K562 (cell line): ENCODE results near the gene MBP. TPM values are rescaled to one million over a fixed set of nuclear protein-coding genes. Genes with fewer than 3 reads are reported as not detected.

ENCODE experiments used
- ATF3 ChIP-seq, 2 experiments: fragments of 450-650 bp in 1 of 2; sonication (generic) in 1 of 2; formaldehyde crosslinking in 1 of 2; IDR thresholded peaks in 1 of 2; conservative IDR thresholded peaks in 1 of 2; 2 replicates each; pipeline versions ENCODE4 v1.6.1 to v1.8.1; 2016 to 2023; ENCODE audit warnings: mild to moderate bottlenecking in 2 of 2, moderate library complexity in 2 of 2, inconsistent platforms in 1 of 2, missing genetic modification reagents in 1 of 2
- CC2D1A ChIP-seq: fragments of 450-650 bp; IDR thresholded peaks from 2 replicates; pipeline ENCODE4 v1.6.1; 2017; ENCODE audit warnings: mild to moderate bottlenecking
- KAT7 ChIP-seq: sonication (generic); formaldehyde crosslinking; IDR thresholded peaks from 2 replicates; pipeline ENCODE4 v1.8.0; 2022; ENCODE audit warnings: missing genetic modification reagents, mild to moderate bottlenecking, borderline replicate concordance
- KLF1 ChIP-seq: fragments of 450-650 bp; IDR thresholded peaks from 2 replicates; pipeline ENCODE4 v1.6.1; 2016; ENCODE audit warnings: missing genetic modification characterization, missing compliant biosample characterization
- NR3C1 ChIP-seq: sonication (generic); formaldehyde crosslinking; IDR thresholded peaks from 2 replicates; pipeline ENCODE4 v1.8.1; 2022; ENCODE audit warnings: missing genetic modification reagents
- RB1 ChIP-seq: fragments of 450-650 bp; IDR thresholded peaks from 2 replicates; pipeline ENCODE4 v1.6.1; 2017; ENCODE audit warnings: low read depth, mild to moderate bottlenecking
- ZNF134 ChIP-seq: fragments of 250-450 bp; sonication (Bioruptor Pico); conservative IDR thresholded peaks from 2 replicates; pipeline ENCODE4 v1.4.0; 2020
- ZNF431 ChIP-seq: sonication (generic); formaldehyde crosslinking; IDR thresholded peaks from 2 replicates; pipeline ENCODE4 v1.8.0; 2022; ENCODE audit warnings: mild to moderate bottlenecking, missing genetic modification reagents
- ZNF644 ChIP-seq: fragments of 200-800 bp; sonication (Bioruptor generic); IDR thresholded peaks from 2 replicates; pipeline ENCODE4 v1.6.1; 2016; ENCODE audit warnings: low read depth, missing genetic modification characterization, missing compliant biosample characterization
- polyA plus RNA-seq, 8 experiments: library from polyadenylated mRNA; depleted of rRNA in 4 of 8; stranded (reverse) in 5 of 8; unstranded in 3 of 8; fragments of >200 nt; fragmentation: Nextera tagmentation in 2 of 8; fragmentation: Illumina TruSeq in 1 of 8; extraction: Ambion mirVana in 2 of 8; extraction: Trizol in 1 of 8; gene quantifications; 2 replicates each; pipeline versions ENCODE4 v1.2.1 to v1.2.3, GENCODE V29; 2011 to 2014; ENCODE audit warnings: inconsistent platforms in 1 of 8, missing spikeins in 1 of 8
- total RNA-seq, 7 experiments: library from RNA; depleted of rRNA in 6 of 7; stranded (reverse); fragments of >200 nt in 6 of 7; fragmentation: Illumina TruSeq in 2 of 7; extraction: Trizol in 2 of 7; gene quantifications; 2 replicates each; pipeline versions ENCODE4 v1.2.1 to v1.2.3, GENCODE V29; 2011 to 2021; ENCODE audit warnings: low replicate concordance in 1 of 7
- TF ChIP-seq, protein P1 (sequence below): fragments of 200-800 bp; sonication (Bioruptor generic); IDR thresholded peaks from 2 replicates; pipeline ENCODE4 v1.6.1; 2016; ENCODE audit warnings: missing genetic modification characterization, missing compliant biosample characterization
- TF ChIP-seq, protein P2 (sequence below): sonication (generic); formaldehyde crosslinking; IDR thresholded peaks from 2 replicates; pipeline ENCODE4 v1.8.0; 2023; ENCODE audit warnings: mild to moderate bottlenecking, missing genetic modification reagents
- TF ChIP-seq, protein P3 (sequence below), 3 experiments: fragments of 200-800 bp in 1 of 3; fragments of 250-450 bp in 1 of 3; fragments of 450-650 bp in 1 of 3; sonication (Bioruptor Pico) in 1 of 3; sonication (Bioruptor generic) in 1 of 3; formaldehyde crosslinking in 1 of 3; IDR thresholded peaks; 2 replicates each; pipeline versions ENCODE4 v1.6.1 to v1.8.0; 2016 to 2022; ENCODE audit warnings: mild to moderate bottlenecking in 2 of 3, missing genetic modification characterization in 2 of 3, missing compliant biosample characterization in 1 of 3, moderate library complexity in 1 of 3

MBP gene
- total and polyA plus RNA-seq, 9 of the 15 experiments (the other 6 are each of a cell fraction or from before 2014, with no cell fraction given) = 0.09 TPM; not detected in 8

DNA sequence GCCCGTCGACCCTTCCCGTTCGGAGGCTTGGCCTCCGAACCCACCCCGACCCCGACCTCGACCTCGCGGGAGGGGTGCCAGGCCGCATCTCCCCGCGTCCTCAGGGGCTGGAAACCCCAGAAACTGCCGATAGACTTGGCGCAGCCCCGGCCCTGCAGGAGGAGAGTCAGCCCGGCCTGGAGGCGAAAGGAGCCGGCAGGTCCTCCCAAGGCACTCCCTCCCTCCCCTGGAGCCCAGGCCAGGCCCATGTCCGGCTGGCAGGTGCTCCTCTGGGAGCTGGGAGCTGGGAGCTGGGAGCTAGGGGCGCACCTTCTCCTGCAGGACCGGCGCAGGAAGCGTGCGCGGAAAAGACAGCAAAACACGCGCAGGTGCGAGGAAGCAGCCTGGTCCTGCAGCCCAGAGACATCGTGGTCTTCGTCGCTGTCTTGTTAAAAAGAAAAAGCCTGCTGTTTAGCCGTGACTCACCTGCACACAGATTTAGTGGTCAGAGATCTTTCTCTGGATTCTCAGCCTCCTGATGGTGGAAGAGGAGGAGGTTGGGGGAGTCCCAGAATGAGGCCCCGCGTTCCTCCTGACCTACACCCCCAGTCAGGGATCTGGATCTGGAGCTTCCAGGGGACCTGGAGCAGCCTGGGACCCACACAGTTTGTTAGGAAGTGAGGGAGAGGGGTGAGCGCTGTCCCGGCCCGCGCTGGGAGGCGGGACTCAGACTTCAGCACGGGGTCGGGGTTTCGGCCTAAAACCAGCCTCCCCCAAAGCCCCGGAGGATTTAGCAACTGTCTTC lies 660 bp upstream of the MBP start (continued):
- TF ChIP-seq KAT7 = no peak
- TF ChIP-seq, protein P1, sequence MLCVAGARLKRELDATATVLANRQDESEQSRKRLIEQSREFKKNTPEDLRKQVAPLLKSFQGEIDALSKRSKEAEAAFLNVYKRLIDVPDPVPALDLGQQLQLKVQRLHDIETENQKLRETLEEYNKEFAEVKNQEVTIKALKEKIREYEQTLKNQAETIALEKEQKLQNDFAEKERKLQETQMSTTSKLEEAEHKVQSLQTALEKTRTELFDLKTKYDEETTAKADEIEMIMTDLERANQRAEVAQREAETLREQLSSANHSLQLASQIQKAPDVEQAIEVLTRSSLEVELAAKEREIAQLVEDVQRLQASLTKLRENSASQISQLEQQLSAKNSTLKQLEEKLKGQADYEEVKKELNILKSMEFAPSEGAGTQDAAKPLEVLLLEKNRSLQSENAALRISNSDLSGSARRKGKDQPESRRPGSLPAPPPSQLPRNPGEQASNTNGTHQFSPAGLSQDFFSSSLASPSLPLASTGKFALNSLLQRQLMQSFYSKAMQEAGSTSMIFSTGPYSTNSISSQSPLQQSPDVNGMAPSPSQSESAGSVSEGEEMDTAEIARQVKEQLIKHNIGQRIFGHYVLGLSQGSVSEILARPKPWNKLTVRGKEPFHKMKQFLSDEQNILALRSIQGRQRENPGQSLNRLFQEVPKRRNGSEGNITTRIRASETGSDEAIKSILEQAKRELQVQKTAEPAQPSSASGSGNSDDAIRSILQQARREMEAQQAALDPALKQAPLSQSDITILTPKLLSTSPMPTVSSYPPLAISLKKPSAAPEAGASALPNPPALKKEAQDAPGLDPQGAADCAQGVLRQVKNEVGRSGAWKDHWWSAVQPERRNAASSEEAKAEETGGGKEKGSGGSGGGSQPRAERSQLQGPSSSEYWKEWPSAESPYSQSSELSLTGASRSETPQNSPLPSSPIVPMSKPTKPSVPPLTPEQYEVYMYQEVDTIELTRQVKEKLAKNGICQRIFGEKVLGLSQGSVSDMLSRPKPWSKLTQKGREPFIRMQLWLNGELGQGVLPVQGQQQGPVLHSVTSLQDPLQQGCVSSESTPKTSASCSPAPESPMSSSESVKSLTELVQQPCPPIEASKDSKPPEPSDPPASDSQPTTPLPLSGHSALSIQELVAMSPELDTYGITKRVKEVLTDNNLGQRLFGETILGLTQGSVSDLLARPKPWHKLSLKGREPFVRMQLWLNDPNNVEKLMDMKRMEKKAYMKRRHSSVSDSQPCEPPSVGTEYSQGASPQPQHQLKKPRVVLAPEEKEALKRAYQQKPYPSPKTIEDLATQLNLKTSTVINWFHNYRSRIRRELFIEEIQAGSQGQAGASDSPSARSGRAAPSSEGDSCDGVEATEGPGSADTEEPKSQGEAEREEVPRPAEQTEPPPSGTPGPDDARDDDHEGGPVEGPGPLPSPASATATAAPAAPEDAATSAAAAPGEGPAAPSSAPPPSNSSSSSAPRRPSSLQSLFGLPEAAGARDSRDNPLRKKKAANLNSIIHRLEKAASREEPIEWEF (CRISPR knock-in tag) = no peak
- no peak for TF ChIP-seq ATF3 (IDR thresholded peaks at IDR 0.05)
- TF ChIP-seq ATF3 (CRISPR knock-in tag; conservative IDR thresholded peaks at IDR 0.05) = no peak
- TF ChIP-seq RB1 = no peak
- TF ChIP-seq CC2D1A = no peak
- TF ChIP-seq NR3C1 (CRISPR knock-in tag) = no peak
- TF ChIP-seq ZNF431 (CRISPR knock-in tag) = no peak
- no peak for TF ChIP-seq ZNF644 (tag)
- TF ChIP-seq, protein P2, sequence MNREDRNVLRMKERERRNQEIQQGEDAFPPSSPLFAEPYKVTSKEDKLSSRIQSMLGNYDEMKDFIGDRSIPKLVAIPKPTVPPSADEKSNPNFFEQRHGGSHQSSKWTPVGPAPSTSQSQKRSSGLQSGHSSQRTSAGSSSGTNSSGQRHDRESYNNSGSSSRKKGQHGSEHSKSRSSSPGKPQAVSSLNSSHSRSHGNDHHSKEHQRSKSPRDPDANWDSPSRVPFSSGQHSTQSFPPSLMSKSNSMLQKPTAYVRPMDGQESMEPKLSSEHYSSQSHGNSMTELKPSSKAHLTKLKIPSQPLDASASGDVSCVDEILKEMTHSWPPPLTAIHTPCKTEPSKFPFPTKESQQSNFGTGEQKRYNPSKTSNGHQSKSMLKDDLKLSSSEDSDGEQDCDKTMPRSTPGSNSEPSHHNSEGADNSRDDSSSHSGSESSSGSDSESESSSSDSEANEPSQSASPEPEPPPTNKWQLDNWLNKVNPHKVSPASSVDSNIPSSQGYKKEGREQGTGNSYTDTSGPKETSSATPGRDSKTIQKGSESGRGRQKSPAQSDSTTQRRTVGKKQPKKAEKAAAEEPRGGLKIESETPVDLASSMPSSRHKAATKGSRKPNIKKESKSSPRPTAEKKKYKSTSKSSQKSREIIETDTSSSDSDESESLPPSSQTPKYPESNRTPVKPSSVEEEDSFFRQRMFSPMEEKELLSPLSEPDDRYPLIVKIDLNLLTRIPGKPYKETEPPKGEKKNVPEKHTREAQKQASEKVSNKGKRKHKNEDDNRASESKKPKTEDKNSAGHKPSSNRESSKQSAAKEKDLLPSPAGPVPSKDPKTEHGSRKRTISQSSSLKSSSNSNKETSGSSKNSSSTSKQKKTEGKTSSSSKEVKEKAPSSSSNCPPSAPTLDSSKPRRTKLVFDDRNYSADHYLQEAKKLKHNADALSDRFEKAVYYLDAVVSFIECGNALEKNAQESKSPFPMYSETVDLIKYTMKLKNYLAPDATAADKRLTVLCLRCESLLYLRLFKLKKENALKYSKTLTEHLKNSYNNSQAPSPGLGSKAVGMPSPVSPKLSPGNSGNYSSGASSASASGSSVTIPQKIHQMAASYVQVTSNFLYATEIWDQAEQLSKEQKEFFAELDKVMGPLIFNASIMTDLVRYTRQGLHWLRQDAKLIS = no peak
- TF ChIP-seq, protein P3, sequence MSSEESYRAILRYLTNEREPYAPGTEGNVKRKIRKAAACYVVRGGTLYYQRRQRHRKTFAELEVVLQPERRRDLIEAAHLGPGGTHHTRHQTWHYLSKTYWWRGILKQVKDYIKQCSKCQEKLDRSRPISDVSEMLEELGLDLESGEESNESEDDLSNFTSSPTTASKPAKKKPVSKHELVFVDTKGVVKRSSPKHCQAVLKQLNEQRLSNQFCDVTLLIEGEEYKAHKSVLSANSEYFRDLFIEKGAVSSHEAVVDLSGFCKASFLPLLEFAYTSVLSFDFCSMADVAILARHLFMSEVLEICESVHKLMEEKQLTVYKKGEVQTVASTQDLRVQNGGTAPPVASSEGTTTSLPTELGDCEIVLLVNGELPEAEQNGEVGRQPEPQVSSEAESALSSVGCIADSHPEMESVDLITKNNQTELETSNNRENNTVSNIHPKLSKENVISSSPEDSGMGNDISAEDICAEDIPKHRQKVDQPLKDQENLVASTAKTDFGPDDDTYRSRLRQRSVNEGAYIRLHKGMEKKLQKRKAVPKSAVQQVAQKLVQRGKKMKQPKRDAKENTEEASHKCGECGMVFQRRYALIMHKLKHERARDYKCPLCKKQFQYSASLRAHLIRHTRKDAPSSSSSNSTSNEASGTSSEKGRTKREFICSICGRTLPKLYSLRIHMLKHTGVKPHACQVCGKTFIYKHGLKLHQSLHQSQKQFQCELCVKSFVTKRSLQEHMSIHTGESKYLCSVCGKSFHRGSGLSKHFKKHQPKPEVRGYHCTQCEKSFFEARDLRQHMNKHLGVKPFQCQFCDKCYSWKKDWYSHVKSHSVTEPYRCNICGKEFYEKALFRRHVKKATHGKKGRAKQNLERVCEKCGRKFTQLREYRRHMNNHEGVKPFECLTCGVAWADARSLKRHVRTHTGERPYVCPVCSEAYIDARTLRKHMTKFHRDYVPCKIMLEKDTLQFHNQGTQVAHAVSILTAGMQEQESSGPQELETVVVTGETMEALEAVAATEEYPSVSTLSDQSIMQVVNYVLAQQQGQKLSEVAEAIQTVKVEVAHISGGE (CRISPR knock-in tag; IDR thresholded peaks at IDR 0.05) = no peak
- TF ChIP-seq ZNF134 (CRISPR knock-in tag) = no peak
- no peak for TF ChIP-seq KLF1 (tag)
